Naive thymus-derived CD4-positive, alpha-beta T cell (primary cell): ENCODE data around the gene BRCA2. TPM values are rescaled to one million over a fixed set of nuclear protein-coding genes. Genes with fewer than 3 reads are reported as not detected.

ENCODE experiments used
- ATAC-seq: fragments of 150-1000 bp; cut with Tn5 transposase; 2 replicates; pipeline ENCODE4 v1.10.0; 2021; ENCODE audit warnings: mild to moderate bottlenecking, moderate library complexity
- CTCF ChIA-PET: fragments of 350-600 bp; sonication (Branson Sonifier 250); formaldehyde crosslinking; loops from one replicate; lab custom pipeline; 2021; ENCODE audit warnings: antibody characterized with exemption; lab: Charles Lee
- POLR2A ChIA-PET: fragments of 350-600 bp; sonication (Branson Sonifier 250); formaldehyde crosslinking; loops from one replicate; lab custom pipeline; 2021; ENCODE audit warnings: antibody characterized with exemption, inconsistent platforms; lab: Charles Lee
- DNase-seq, 9 donors: peaks; one replicate each; pipeline versions ENCODE4 v3.0.0 to v3.0.0-alpha.2; 2020 to 2022; ENCODE audit warnings: mixed read lengths in 1 of 9
- H3K27ac ChIP-seq: one replicate; pipeline ENCODE4 v1.7.0; 2013; ENCODE audit warnings: mild to moderate bottlenecking, low read depth, low read length, moderate library complexity
- H3K27me3 ChIP-seq, 2 donors: one replicate each; pipeline ENCODE4 v1.7.0; 2013; ENCODE audit warnings: low read length in 2 of 2, mild to moderate bottlenecking in 2 of 2, moderate library complexity in 2 of 2; ENCODE audit not compliant: control insufficient read depth in 2 of 2, insufficient read depth in 2 of 2
- H3K36me3 ChIP-seq, 3 experiments: 1 replicate in 2 of 3; 2 replicates in 1 of 3; pipeline ENCODE4 v1.7.0; 2013; ENCODE audit warnings: low read length in 3 of 3, mild to moderate bottlenecking in 3 of 3, moderate library complexity in 1 of 3; ENCODE audit not compliant: insufficient read depth in 3 of 3, control insufficient read depth in 2 of 3
- H3K4me1 ChIP-seq, 2 donors: one replicate each; pipeline ENCODE4 v1.7.0; 2013; ENCODE audit warnings: low read length in 2 of 2, mild to moderate bottlenecking in 2 of 2, moderate library complexity in 1 of 2; ENCODE audit not compliant: control insufficient read depth in 2 of 2, insufficient read depth in 2 of 2
- H3K4me3 ChIP-seq: 2 replicates; pipeline ENCODE4 v1.7.0; 2013; ENCODE audit warnings: mild to moderate bottlenecking, low read length
- H3K9me3 ChIP-seq, 3 experiments: 1 replicate in 2 of 3; 2 replicates in 1 of 3; pipeline ENCODE4 v1.7.0; 2013; ENCODE audit warnings: low read length in 3 of 3; ENCODE audit not compliant: control insufficient read depth in 2 of 3
- H3K27ac Mint-ChIP-seq, 9 donors: one replicate each; pipeline ENCODE4 v1.8.0; 2020 to 2022; ENCODE audit warnings: mixed read lengths in 9 of 9, mild to moderate bottlenecking in 8 of 9, moderate library complexity in 5 of 9, inconsistent platforms in 2 of 9
- H3K27me3 Mint-ChIP-seq, 5 donors: one replicate each; pipeline ENCODE4 v1.8.0; 2021 to 2022; ENCODE audit warnings: mixed read lengths in 5 of 5, mild to moderate bottlenecking in 1 of 5
- H3K36me3 Mint-ChIP-seq, 5 donors: one replicate each; pipeline ENCODE4 v1.8.0; 2020 to 2022; ENCODE audit warnings: mixed read lengths in 5 of 5, mild to moderate bottlenecking in 3 of 5, inconsistent platforms in 1 of 5
- H3K4me1 Mint-ChIP-seq, 7 donors: one replicate each; pipeline ENCODE4 v1.8.0; 2020 to 2022; ENCODE audit warnings: mixed read lengths in 7 of 7, mild to moderate bottlenecking in 3 of 7, inconsistent platforms in 1 of 7
- H3K4me3 Mint-ChIP-seq, 10 donors: one replicate each; pipeline ENCODE4 v1.8.0; 2020 to 2022; ENCODE audit warnings: mild to moderate bottlenecking in 10 of 10, mixed read lengths in 10 of 10, moderate library complexity in 6 of 10, inconsistent platforms in 2 of 10
- H3K9me3 Mint-ChIP-seq, 11 donors: one replicate each; pipeline ENCODE4 v1.8.0; 2020 to 2022; ENCODE audit warnings: mixed read lengths in 11 of 11, mild to moderate bottlenecking in 4 of 11, inconsistent platforms in 1 of 11, moderate library complexity in 1 of 11
- intact Hi-C, 2 donors: fragments of 100-400 bp; cut with micrococcal nuclease; formaldehyde crosslinking; loops; one replicate each; pipeline ENCODE4 v1.15.1; 2023
- polyA plus RNA-seq, 2 donors: library from polyadenylated mRNA; unstranded; fragments of 300-500 nt; fragmentation: Illumina TruSeq; gene quantifications; one replicate each; pipeline ENCODE4 v1.2.3, GENCODE V29; 2021
- total RNA-seq, 6 experiments: library from RNA in 5 of 6; stranded (reverse) in 5 of 6; gene quantifications; 1 replicate in 5 of 6; 2 replicates in 1 of 6; pipeline ENCODE4 v1.2.3 and lab custom pipeline; 2021 to 2026

Gene BRCA2
- total and polyA plus RNA-seq, 7 experiments from 2014 or later = 1.1 to 19.9 (median 3.3) TPM

GRCh38 chr13:32419862-32420261 lies 104.6 kb downstream of the BRCA2 start:
- intact Hi-C loops = loop anchor here (10.0 kb wide), 2 partner anchors 315 to 505 kb away; no protein-coding TSS in a partner anchor
- no peak for DNase-seq
- Mint-ChIP-seq H3K4me3 (no peak overlapping the region), H3K27me3 (no peaks in the 10 kb centered on the region), H3K27ac (no peak overlapping the region), H3K36me3 (peaks cover 8 to 74% (median 51%) of the 10 kb centered on the region in 5 donors), H3K4me1 (peaks cover 15 to 42% (median 33%) of the 10 kb centered on the region in 7 donors), H3K9me3 (peaks cover 0 to 25% (median 4%) of the 10 kb centered on the region in 11 donors)
- ChIA-PET CTCF (no interaction called here), POLR2A (no interaction called here)
- Histone ChIP-seq H3K27ac (no peak overlapping the region), H3K27me3 (no peaks in the 10 kb centered on the region), H3K36me3 (peaks cover 0 to 9% (median 0%) of the 10 kb centered on the region in 3 experiments), H3K4me1 (no peaks in the 10 kb centered on the region), H3K9me3 (peaks cover 0 to 7% (median 0%) of the 10 kb centered on the region in 3 experiments), H3K4me3 (no peak overlapping the region)
- no peak for ATAC-seq

GRCh38 chr13:32423592-32423991 lies 108.3 kb downstream of the BRCA2 start:
- Mint-ChIP-seq H3K9me3 (peaks cover 0 to 22% (median 4%) of the 10 kb centered on the region in 11 donors), H3K4me1 (peaks cover 30 to 59% (median 44%) of the 10 kb centered on the region in 7 donors), H3K4me3 (peak overlapping the region in 7 of 10 donors; percentile 1 to 66 (median 26)), H3K36me3 (peaks cover 8 to 64% (median 38%) of the 10 kb centered on the region in 5 donors), H3K27me3 (no peaks in the 10 kb centered on the region), H3K27ac (peak overlapping the region in 7 of 9 donors; percentile 0 to 83 (median 68))
- H3K27me3 ChIP-seq = no peaks in the 10 kb centered on the region
- ChIA-PET CTCF (no interaction called here), POLR2A (interaction anchor here (1.0 kb wide), 1 partner anchor 314 kb away, joined by 4 read pairs; no protein-coding TSS in a partner anchor)
- no peak for ATAC-seq
- no peak overlapping the region for H3K4me3 ChIP-seq
- DNase-seq = no peak
- peaks cover 0 to 20% (median 0%) of the 10 kb centered on the region in 3 experiments for H3K36me3 ChIP-seq
- H3K4me1 ChIP-seq = peaks cover 13% of the 10 kb centered on the region in 2 donors
- H3K27ac ChIP-seq = no peak overlapping the region
- peaks cover 0 to 7% (median 0%) of the 10 kb centered on the region in 3 experiments for H3K9me3 ChIP-seq
- intact Hi-C loops = loop anchor here (10.0 kb wide), 2 partner anchors 311 to 509 kb away; no protein-coding TSS in a partner anchor

GRCh38 chr13:32425158-32425557 lies 109.8 kb downstream of the BRCA2 start:
- intact Hi-C loops = loop anchor here (5.0 to 10.0 kb wide), 5 partner anchors 43 to 1392 kb away; partner anchors contain the start of genes FRY (in 2 of the 2) and RFC3 (in 1 of the 2)
- ChIA-PET CTCF (no interaction called here), POLR2A (interaction anchor here (0.7 to 5.5 kb wide), 3 partner anchors 62 to 114 kb away, joined by 3 to 55 read pairs (median 26); partner anchors contain the start of genes BRCA2, N4BP2L2 and ZAR1L)
- H3K4me3 ChIP-seq = no peak overlapping the region
- ATAC-seq = no peak
- no peaks in the 10 kb centered on the region for H3K27me3 ChIP-seq
- H3K36me3 ChIP-seq = peaks cover 0 to 13% (median 0%) of the 10 kb centered on the region in 3 experiments
- H3K9me3 Mint-ChIP-seq = peaks cover 0 to 12% (median under 1%) of the 10 kb centered on the region in 11 donors
- peak overlapping the region; percentile 50 to 99 (median 84) for H3K4me3 Mint-ChIP-seq
- DNase-seq = no peak
- no peak overlapping the region for H3K27ac ChIP-seq
- peaks cover 33 to 61% (median 47%) of the 10 kb centered on the region in 7 donors for H3K4me1 Mint-ChIP-seq
- H3K9me3 ChIP-seq = peaks cover 0 to under 1% (median 0%) of the 10 kb centered on the region in 3 experiments
- H3K4me1 ChIP-seq = peaks cover 19 to 20% of the 10 kb centered on the region in 2 donors
- H3K27me3 Mint-ChIP-seq = no peaks in the 10 kb centered on the region
- peaks cover 2 to 50% (median 26%) of the 10 kb centered on the region in 5 donors for H3K36me3 Mint-ChIP-seq
- peak overlapping the region; percentile 35 to 99 (median 90) for H3K27ac Mint-ChIP-seq

- Histone ChIP-seq H3K9me3 (no peaks in the 10 kb centered on the region), H3K4me3 (peak overlapping the region; percentile 64), H3K27me3 (no peaks in the 10 kb centered on the region), H3K27ac (peak overlapping the region; percentile 98), H3K4me1 (peaks cover 19 to 20% of the 10 kb centered on the region in 2 donors), H3K36me3 (peaks cover 0 to 11% (median 0%) of the 10 kb centered on the region in 3 experiments)
- Mint-ChIP-seq H3K27me3 (no peaks in the 10 kb centered on the region), H3K4me3 (peak overlapping the region; percentile 89 to 100 (median 94)), H3K27ac (peak overlapping the region; percentile 92 to 99 (median 97)), H3K36me3 (peaks cover 0 to 41% (median 21%) of the 10 kb centered on the region in 5 donors), H3K4me1 (peaks cover 34 to 62% (median 47%) of the 10 kb centered on the region in 7 donors), H3K9me3 (peaks cover 0 to 8% (median 0%) of the 10 kb centered on the region in 11 donors)
- POLR2A ChIA-PET = interaction anchor here (1.1 to 5.5 kb wide), 7 partner anchors 18 to 1117 kb away, joined by 3 to 55 read pairs (median 9); partner anchors contain the start of genes BRCA2, N4BP2L2 and ZAR1L
- CTCF ChIA-PET = interaction anchor here (0.6 kb wide), 1 partner anchor 213 kb away, joined by 3 read pairs; no protein-coding TSS in a partner anchor
- DNase-seq (peak in 8 of 9 donors; percentile 43 to 77 (median 70)), ATAC-seq (peak; percentile 61)
- intact Hi-C loops = loop anchor here (1.0 to 10.0 kb wide), 11 partner anchors 44 to 1391 kb away; partner anchors contain the start of genes BRCA2 (in 2 of the 2), FRY (in 2 of the 2), ZAR1L (in 2 of the 2) and N4BP2L2 (in 1 of the 2)
Observed at GRCh38 chr13:32426191-32426989, 111.1 kb downstream of the BRCA2 start.

- Mint-ChIP-seq H3K4me3 (peak overlapping the region; percentile 89 to 100 (median 94)), H3K9me3 (peaks cover 0 to 8% (median 0%) of the 10 kb centered on the region in 11 donors), H3K4me1 (peaks cover 34 to 56% (median 46%) of the 10 kb centered on the region in 7 donors), H3K36me3 (peaks cover 0 to 33% (median 18%) of the 10 kb centered on the region in 5 donors), H3K27me3 (no peaks in the 10 kb centered on the region), H3K27ac (peak overlapping the region; percentile 92 to 99 (median 97))
- Histone ChIP-seq H3K9me3 (no peaks in the 10 kb centered on the region), H3K36me3 (peaks cover 0 to 11% (median 0%) of the 10 kb centered on the region in 3 experiments), H3K27ac (peak overlapping the region; percentile 98), H3K4me3 (peak overlapping the region; percentile 64), H3K27me3 (no peaks in the 10 kb centered on the region), H3K4me1 (peaks cover 19 to 20% of the 10 kb centered on the region in 2 donors)
- DNase-seq (peak; percentile 43 to 74 (median 66)), ATAC-seq (peak; percentile 38)
- POLR2A ChIA-PET = interaction anchor here (1.0 to 5.5 kb wide), 9 partner anchors 19 to 1116 kb away, joined by 3 to 55 read pairs (median 3); partner anchors contain the start of genes BRCA2, N4BP2L2 and ZAR1L
- CTCF ChIA-PET = interaction anchor here (0.5 kb wide), 1 partner anchor 213 kb away, joined by 3 read pairs; no protein-coding TSS in a partner anchor
- intact Hi-C loops = loop anchor here (1.0 to 10.0 kb wide), 12 partner anchors 45 to 1390 kb away; partner anchors contain the start of genes BRCA2 (in 2 of the 2), FRY (in 2 of the 2), ZAR1L (in 2 of the 2) and N4BP2L2 (in 1 of the 2)
Observed at GRCh38 chr13:32426990-32427851, 111.9 kb downstream of the BRCA2 start.
